Measurements from ENCODE around the gene RUBCNL.
"Not testable (repeated sequence)": the region's sequence is repeated elsewhere in the genome, so short reads cannot be mapped to it uniquely, and the experiment has no call there.

The RUBCNL gene

GRCh38 chr13:46373623-46374022 lies 13.4 kb downstream of the RUBCNL start:
- Histone ChIP-seq H3K27ac (ENCODE audit: low read depth, low read length) (no peak overlapping the region), H3K9me3 (ENCODE audit: control insufficient read depth, insufficient read depth, low read depth, low read length) (no peaks in the 10 kb centered on the region), H3K36me3 (ENCODE audit: control insufficient read depth, insufficient read depth, low read length) (no peaks in the 10 kb centered on the region), H3K4me3 (ENCODE audit: low read depth, low read length) (no peak overlapping the region), H3K4me1 (ENCODE audit: control insufficient read depth, insufficient read depth, low read length) (no peaks in the 10 kb centered on the region), H3K9ac (ENCODE audit: low read length) (no peak overlapping the region), H3K27me3 (ENCODE audit: control insufficient read depth, insufficient read depth, low read length) (no peaks in the 10 kb centered on the region)

- H3K4me3 ChIP-seq (ENCODE audit: low read depth, low read length); H3K27me3 ChIP-seq (ENCODE audit: control insufficient read depth, insufficient read depth, low read length); H3K4me1 ChIP-seq (ENCODE audit: control insufficient read depth, insufficient read depth, low read length); H3K9me3 ChIP-seq (ENCODE audit: control insufficient read depth, insufficient read depth, low read depth, low read length); H3K9ac ChIP-seq (ENCODE audit: low read length); H3K27ac ChIP-seq (ENCODE audit: low read depth, low read length); H3K36me3 ChIP-seq (ENCODE audit: control insufficient read depth, insufficient read depth, low read length): not testable (repeated sequence)
Observed at GRCh38 chr13:46372938-46373337, 14.1 kb downstream of the RUBCNL start.

GRCh38 chr13:46372071-46372470 lies 15.0 kb downstream of the RUBCNL start:
- Histone ChIP-seq H3K36me3 (ENCODE audit: control insufficient read depth, insufficient read depth, low read length) (no peaks in the 10 kb centered on the region), H3K4me1 (ENCODE audit: control insufficient read depth, insufficient read depth, low read length) (no peaks in the 10 kb centered on the region), H3K9me3 (ENCODE audit: control insufficient read depth, insufficient read depth, low read depth, low read length) (no peaks in the 10 kb centered on the region), H3K9ac (ENCODE audit: low read length) (no peak overlapping the region), H3K4me3 (ENCODE audit: low read depth, low read length) (no peak overlapping the region), H3K27ac (ENCODE audit: low read depth, low read length) (no peak overlapping the region), H3K27me3 (ENCODE audit: control insufficient read depth, insufficient read depth, low read length) (no peaks in the 10 kb centered on the region)

DNA sequence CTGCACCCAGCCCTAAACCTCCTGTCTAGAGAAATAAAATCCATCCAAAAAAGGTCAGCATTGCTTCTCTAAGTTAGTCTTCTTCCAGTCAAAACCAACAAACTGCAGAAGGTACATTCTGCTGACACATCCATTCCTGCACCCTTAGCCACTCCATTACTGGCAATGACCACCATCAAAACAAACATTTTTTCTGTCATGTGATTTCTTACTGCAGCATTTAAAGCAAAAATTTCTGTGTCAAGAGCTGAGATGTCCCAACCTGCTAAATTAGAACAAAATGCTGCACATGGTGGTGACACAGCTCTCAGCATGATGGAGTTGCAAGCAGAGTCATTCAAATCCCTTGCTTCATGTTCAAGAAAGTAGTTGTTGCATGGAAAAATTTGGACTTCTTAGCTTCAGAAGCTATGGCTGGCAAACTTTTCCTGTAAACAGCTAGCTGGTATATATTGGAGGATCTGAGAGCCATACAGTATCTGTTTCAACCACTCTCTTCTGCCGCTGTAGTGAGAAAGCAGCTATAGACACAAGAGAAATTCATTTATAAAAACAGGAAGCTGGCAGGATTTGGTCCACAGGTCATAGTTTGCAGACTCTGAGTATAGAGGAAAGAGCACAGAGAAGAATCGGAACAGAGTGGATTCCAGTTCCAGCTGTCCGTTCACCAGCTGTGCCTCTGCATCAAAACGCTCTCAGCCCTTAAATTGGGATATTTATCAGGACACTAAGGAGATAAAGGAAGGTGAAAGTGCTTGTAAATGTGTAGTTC lies 17.4 kb downstream of the RUBCNL start:
- Histone ChIP-seq H3K4me3 (ENCODE audit: low read depth, low read length) (no peak overlapping the region), H3K9me3 (ENCODE audit: control insufficient read depth, insufficient read depth, low read depth, low read length) (no peaks in the 10 kb centered on the region), H3K27ac (ENCODE audit: low read depth, low read length) (no peak overlapping the region), H3K27me3 (ENCODE audit: control insufficient read depth, insufficient read depth, low read length) (no peaks in the 10 kb centered on the region), H3K9ac (ENCODE audit: low read length) (no peak overlapping the region), H3K4me1 (ENCODE audit: control insufficient read depth, insufficient read depth, low read length) (no peaks in the 10 kb centered on the region), H3K36me3 (ENCODE audit: control insufficient read depth, insufficient read depth, low read length) (no peaks in the 10 kb centered on the region)

DNA sequence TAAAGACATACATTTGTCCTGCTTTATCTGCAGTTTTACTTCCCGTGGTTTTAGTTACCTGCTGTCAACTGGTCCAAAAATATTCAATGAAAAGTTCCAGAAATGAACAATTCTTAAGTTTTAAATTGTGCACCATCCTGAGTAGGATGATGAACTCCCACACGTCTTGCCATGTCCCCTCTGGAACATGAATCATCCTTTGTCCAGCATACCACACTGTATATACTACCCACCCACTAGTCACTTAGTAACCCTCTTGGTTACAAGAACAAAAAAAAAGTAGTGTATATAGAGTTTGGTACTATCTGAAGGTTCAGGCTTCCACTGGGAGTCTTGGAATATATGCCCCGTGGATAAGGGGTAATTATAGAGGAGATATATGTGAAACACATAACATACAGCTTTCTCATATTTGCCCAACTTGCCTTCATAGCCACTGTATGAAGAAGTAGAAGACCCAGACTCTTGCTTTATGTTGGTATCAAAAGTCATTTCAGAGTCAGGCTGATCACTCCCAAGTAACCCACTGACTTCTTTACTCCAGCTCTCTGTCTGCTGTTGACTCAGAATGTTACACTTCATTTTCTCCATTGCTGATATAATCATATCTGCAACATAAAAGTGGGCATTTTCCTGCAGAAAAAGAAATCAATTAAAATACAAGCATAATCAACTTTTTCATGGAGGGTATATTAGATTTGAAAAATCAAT lies 19.3 kb downstream of the RUBCNL start:
- Histone ChIP-seq H3K9ac (ENCODE audit: low read length) (no peak overlapping the region), H3K9me3 (ENCODE audit: control insufficient read depth, insufficient read depth, low read depth, low read length) (no peaks in the 10 kb centered on the region), H3K27ac (ENCODE audit: low read depth, low read length) (no peak overlapping the region), H3K4me1 (ENCODE audit: control insufficient read depth, insufficient read depth, low read length) (no peaks in the 10 kb centered on the region), H3K27me3 (ENCODE audit: control insufficient read depth, insufficient read depth, low read length) (no peaks in the 10 kb centered on the region), H3K4me3 (ENCODE audit: low read depth, low read length) (no peak overlapping the region), H3K36me3 (ENCODE audit: control insufficient read depth, insufficient read depth, low read length) (no peaks in the 10 kb centered on the region)

- Histone ChIP-seq H3K4me3 (ENCODE audit: low read depth, low read length) (no peak overlapping the region), H3K27me3 (ENCODE audit: control insufficient read depth, insufficient read depth, low read length) (no peaks in the 10 kb centered on the region), H3K4me1 (ENCODE audit: control insufficient read depth, insufficient read depth, low read length) (no peaks in the 10 kb centered on the region), H3K9ac (ENCODE audit: low read length) (no peak overlapping the region), H3K27ac (ENCODE audit: low read depth, low read length) (no peak overlapping the region), H3K36me3 (ENCODE audit: control insufficient read depth, insufficient read depth, low read length) (no peaks in the 10 kb centered on the region), H3K9me3 (ENCODE audit: control insufficient read depth, insufficient read depth, low read depth, low read length) (no peaks in the 10 kb centered on the region)
Observed at GRCh38 chr13:46361276-46361934, 25.6 kb downstream of the RUBCNL start.

GRCh38 chr13:46360604-46361003 lies 26.4 kb downstream of the RUBCNL start:
- Histone ChIP-seq H3K9ac (ENCODE audit: low read length) (no peak overlapping the region), H3K9me3 (ENCODE audit: control insufficient read depth, insufficient read depth, low read depth, low read length) (no peaks in the 10 kb centered on the region), H3K4me3 (ENCODE audit: low read depth, low read length) (no peak overlapping the region), H3K36me3 (ENCODE audit: control insufficient read depth, insufficient read depth, low read length) (no peaks in the 10 kb centered on the region; the same call in 1 of the 2 replicates), H3K4me1 (ENCODE audit: control insufficient read depth, insufficient read depth, low read length) (no peaks in the 10 kb centered on the region), H3K27ac (ENCODE audit: low read depth, low read length) (no peak overlapping the region), H3K27me3 (ENCODE audit: control insufficient read depth, insufficient read depth, low read length) (no peaks in the 10 kb centered on the region)

DNA sequence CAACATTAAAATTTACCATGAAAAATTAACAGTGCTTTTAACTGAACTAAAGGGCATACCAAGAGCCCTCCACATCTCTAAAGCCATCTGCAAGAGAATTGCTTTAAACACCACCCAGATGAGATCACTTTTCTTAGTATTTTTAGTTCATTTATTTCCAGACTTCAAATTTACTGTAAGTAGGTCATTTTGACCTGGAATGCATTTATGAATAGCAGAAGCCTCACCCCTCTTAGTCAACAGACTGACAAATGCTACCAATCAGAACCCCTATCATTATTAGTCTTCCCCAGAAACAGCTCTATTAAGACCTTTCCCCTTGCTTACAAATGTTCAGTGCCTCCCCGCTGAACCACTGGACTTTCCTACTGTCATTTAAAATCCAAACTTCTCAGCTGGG lies 27.3 kb downstream of the RUBCNL start:
- no peaks in the 10 kb centered on the region for H3K4me1 ChIP-seq (ENCODE audit: control insufficient read depth, insufficient read depth, low read length)
- H3K36me3 ChIP-seq (ENCODE audit: control insufficient read depth, insufficient read depth, low read length): peaks cover 2% of the 10 kb centered on the region; the same call in 1 of the 2 replicates
- no peak overlapping the region for H3K4me3 ChIP-seq (ENCODE audit: low read depth, low read length)
- no peaks in the 10 kb centered on the region for H3K27me3 ChIP-seq (ENCODE audit: control insufficient read depth, insufficient read depth, low read length)
- no peak overlapping the region for H3K27ac ChIP-seq (ENCODE audit: low read depth, low read length)
- no peak overlapping the region for H3K9ac ChIP-seq (ENCODE audit: low read length)
- H3K9me3 ChIP-seq (ENCODE audit: control insufficient read depth, insufficient read depth, low read depth, low read length): no peaks in the 10 kb centered on the region

DNA sequence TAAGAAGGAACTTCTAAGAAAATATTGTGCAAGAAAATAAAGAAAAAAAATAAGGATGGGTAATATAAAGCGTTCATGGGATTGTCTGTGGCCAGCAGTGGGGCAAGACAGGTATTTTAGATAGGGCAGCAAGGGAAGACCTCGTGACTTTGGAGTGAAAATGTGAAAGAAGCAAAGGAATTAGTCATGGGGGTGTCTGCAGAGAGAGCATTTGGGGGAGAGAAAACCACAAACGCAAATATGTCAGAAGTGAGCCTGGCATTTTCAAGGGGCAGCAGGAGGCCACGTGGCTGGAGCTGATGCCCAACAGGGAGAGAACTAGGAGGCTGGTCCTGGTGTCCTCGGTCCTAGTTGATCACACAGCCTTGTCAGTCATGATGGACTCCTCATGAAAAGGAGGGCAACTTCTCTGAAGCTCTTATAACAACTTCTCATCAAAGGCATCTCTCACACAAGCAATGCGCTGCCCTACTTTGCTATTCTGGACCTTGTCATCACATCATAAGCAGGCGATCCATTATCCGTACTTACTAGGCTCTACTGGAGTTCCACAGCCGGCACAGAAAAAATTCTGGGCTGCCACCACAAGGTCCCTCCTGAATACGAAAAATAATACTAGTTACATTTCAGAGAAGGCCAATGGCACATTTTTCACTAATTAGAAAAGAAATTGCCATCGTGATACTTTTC lies 31.0 kb downstream of the RUBCNL start:
- Histone ChIP-seq H3K27me3 (ENCODE audit: control insufficient read depth, insufficient read depth, low read length) (no peaks in the 10 kb centered on the region), H3K9ac (ENCODE audit: low read length) (no peak overlapping the region), H3K4me3 (ENCODE audit: low read depth, low read length) (no peak overlapping the region), H3K27ac (ENCODE audit: low read depth, low read length) (no peak overlapping the region), H3K36me3 (ENCODE audit: control insufficient read depth, insufficient read depth, low read length) (peaks cover 5% of the 10 kb centered on the region; the same call in 1 of the 2 replicates), H3K9me3 (ENCODE audit: control insufficient read depth, insufficient read depth, low read depth, low read length) (peaks cover 4% of the 10 kb centered on the region; the same call in 1 of the 2 replicates), H3K4me1 (ENCODE audit: control insufficient read depth, insufficient read depth, low read length) (no peaks in the 10 kb centered on the region)

DNA sequence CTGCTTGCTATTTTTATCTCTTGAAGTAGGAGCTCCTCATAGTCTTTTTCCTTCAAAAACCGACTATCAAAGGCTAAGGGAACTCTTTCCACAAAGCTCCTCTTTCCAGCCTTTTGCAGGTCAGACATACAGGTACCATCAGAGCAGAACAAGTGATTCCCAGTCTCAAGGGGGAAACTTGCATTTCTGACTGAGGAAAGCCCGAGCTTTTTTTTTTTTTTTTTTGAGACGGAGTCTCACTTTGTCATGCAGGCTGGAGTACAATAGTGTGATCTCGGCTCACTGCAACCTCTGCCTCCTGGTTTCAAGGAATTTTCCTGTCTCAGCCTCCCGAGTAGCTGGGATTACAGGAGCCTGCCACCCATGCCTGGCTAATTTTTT lies 32.0 kb downstream of the RUBCNL start:
- Histone ChIP-seq H3K36me3 (ENCODE audit: control insufficient read depth, insufficient read depth, low read length) (peaks cover 5% of the 10 kb centered on the region; the same call in 1 of the 2 replicates), H3K4me1 (ENCODE audit: control insufficient read depth, insufficient read depth, low read length) (no peaks in the 10 kb centered on the region), H3K9me3 (ENCODE audit: control insufficient read depth, insufficient read depth, low read depth, low read length) (peaks cover 4% of the 10 kb centered on the region; the same call in 1 of the 2 replicates), H3K27ac (ENCODE audit: low read depth, low read length) (no peak overlapping the region), H3K27me3 (ENCODE audit: control insufficient read depth, insufficient read depth, low read length) (no peaks in the 10 kb centered on the region), H3K4me3 (ENCODE audit: low read depth, low read length) (no peak overlapping the region), H3K9ac (ENCODE audit: low read length) (no peak overlapping the region)
